ENCODE results near the gene ABCD3.

The ABCD3 gene

GRCh38 chr1:94541246-94542087, 123.3 kb downstream of the ABCD3 start, which contains the start of gene F3 (continued):
- TF ChIP-seq, protein P1, sequence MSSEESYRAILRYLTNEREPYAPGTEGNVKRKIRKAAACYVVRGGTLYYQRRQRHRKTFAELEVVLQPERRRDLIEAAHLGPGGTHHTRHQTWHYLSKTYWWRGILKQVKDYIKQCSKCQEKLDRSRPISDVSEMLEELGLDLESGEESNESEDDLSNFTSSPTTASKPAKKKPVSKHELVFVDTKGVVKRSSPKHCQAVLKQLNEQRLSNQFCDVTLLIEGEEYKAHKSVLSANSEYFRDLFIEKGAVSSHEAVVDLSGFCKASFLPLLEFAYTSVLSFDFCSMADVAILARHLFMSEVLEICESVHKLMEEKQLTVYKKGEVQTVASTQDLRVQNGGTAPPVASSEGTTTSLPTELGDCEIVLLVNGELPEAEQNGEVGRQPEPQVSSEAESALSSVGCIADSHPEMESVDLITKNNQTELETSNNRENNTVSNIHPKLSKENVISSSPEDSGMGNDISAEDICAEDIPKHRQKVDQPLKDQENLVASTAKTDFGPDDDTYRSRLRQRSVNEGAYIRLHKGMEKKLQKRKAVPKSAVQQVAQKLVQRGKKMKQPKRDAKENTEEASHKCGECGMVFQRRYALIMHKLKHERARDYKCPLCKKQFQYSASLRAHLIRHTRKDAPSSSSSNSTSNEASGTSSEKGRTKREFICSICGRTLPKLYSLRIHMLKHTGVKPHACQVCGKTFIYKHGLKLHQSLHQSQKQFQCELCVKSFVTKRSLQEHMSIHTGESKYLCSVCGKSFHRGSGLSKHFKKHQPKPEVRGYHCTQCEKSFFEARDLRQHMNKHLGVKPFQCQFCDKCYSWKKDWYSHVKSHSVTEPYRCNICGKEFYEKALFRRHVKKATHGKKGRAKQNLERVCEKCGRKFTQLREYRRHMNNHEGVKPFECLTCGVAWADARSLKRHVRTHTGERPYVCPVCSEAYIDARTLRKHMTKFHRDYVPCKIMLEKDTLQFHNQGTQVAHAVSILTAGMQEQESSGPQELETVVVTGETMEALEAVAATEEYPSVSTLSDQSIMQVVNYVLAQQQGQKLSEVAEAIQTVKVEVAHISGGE (tag by site-specific recombination; conservative IDR thresholded peaks at IDR 0.05; ENCODE audit: low read depth) = 0 out of 2 replicates have a peak, but pooled peaks have one; percentile 23
- no peak for TF ChIP-seq MZF1 (tag by site-specific recombination; IDR thresholded peaks at IDR 0.05; ENCODE audit: borderline replicate concordance)
- 0 out of 2 replicates have a peak, but pooled peaks have one; percentile 31 for TF ChIP-seq ZNF792 (tag by site-specific recombination; IDR thresholded peaks at IDR 0.05)
- no peak for TF ChIP-seq ZNF664 (tag by site-specific recombination; IDR thresholded peaks at IDR 0.05)
- TF ChIP-seq ZNF610 (tag by site-specific recombination; IDR thresholded peaks at IDR 0.05; ENCODE audit: borderline replicate concordance) = no peak
- no peak for TF ChIP-seq ZNF324 (tag by site-specific recombination; IDR thresholded peaks at IDR 0.05)
- TF ChIP-seq ZBTB1 (tag by site-specific recombination; IDR thresholded peaks at IDR 0.05) = 0 out of 2 replicates have a peak, but pooled peaks have one; percentile 67
- TF ChIP-seq ZSCAN18 (tag by site-specific recombination; IDR thresholded peaks at IDR 0.05) = no peak
- no peak for TF ChIP-seq ZNF114 (tag by site-specific recombination; IDR thresholded peaks at IDR 0.05)
- no peak for TF ChIP-seq ZNF596 (tag by site-specific recombination; IDR thresholded peaks at IDR 0.05)
- peak; percentile 18; the same call in 1 of the 2 replicates for TF ChIP-seq ZBTB7A (tag by site-specific recombination; IDR thresholded peaks at IDR 0.05; ENCODE audit: low read depth)
- TF ChIP-seq MYNN (tag by site-specific recombination; IDR thresholded peaks at IDR 0.05; ENCODE audit: borderline replicate concordance) = no peak
- no peak for TF ChIP-seq ZNF701 (tag by site-specific recombination; IDR thresholded peaks at IDR 0.05)
- peak; percentile 64; the same call in 1 of the 2 replicates for TF ChIP-seq KLF8 (tag by site-specific recombination; IDR thresholded peaks at IDR 0.05)
- no peak for TF ChIP-seq ZNF146 (tag by site-specific recombination; IDR thresholded peaks at IDR 0.05)
- TF ChIP-seq, protein P2, sequence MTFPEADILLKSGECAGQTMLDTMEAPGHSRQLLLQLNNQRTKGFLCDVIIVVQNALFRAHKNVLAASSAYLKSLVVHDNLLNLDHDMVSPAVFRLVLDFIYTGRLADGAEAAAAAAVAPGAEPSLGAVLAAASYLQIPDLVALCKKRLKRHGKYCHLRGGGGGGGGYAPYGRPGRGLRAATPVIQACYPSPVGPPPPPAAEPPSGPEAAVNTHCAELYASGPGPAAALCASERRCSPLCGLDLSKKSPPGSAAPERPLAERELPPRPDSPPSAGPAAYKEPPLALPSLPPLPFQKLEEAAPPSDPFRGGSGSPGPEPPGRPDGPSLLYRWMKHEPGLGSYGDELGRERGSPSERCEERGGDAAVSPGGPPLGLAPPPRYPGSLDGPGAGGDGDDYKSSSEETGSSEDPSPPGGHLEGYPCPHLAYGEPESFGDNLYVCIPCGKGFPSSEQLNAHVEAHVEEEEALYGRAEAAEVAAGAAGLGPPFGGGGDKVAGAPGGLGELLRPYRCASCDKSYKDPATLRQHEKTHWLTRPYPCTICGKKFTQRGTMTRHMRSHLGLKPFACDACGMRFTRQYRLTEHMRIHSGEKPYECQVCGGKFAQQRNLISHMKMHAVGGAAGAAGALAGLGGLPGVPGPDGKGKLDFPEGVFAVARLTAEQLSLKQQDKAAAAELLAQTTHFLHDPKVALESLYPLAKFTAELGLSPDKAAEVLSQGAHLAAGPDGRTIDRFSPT (tag by site-specific recombination; IDR thresholded peaks at IDR 0.05) = peak; percentile 97
- TF ChIP-seq GLI4 (tag by site-specific recombination; IDR thresholded peaks at IDR 0.05) = no peak
- no peak for TF ChIP-seq ZNF654 (tag by site-specific recombination; IDR thresholded peaks at IDR 0.05; ENCODE audit: low read depth)
- peak; percentile 82; the same call in 1 of the 2 replicates for TF ChIP-seq ZNF777 (tag by site-specific recombination; IDR thresholded peaks at IDR 0.05; ENCODE audit: borderline replicate concordance)
- no peak for TF ChIP-seq ZNF18 (tag by site-specific recombination; IDR thresholded peaks at IDR 0.05)
- TF ChIP-seq ZNF76 (tag by site-specific recombination; IDR thresholded peaks at IDR 0.05; ENCODE audit: borderline replicate concordance, low read depth) = no peak
- no peak for TF ChIP-seq BCL11B (tag by site-specific recombination; IDR thresholded peaks at IDR 0.05; ENCODE audit: low read depth)
- peak; percentile 79; the same call in 1 of the 2 replicates for TF ChIP-seq IKZF3 (tag by site-specific recombination; IDR thresholded peaks at IDR 0.05)
- TF ChIP-seq ATF2 (tag by site-specific recombination; IDR thresholded peaks at IDR 0.05; ENCODE audit: low read depth) = no peak
- TF ChIP-seq ZNF221 (tag by site-specific recombination; IDR thresholded peaks at IDR 0.05; ENCODE audit: borderline replicate concordance) = no peak
